Muscle of arm (tissue), 12 donors: ENCODE measurements around the gene PRM2. TPM values are rescaled to one million over a fixed set of nuclear protein-coding genes. Genes with fewer than 3 reads are reported as not detected.

Source experiments
- DNase-seq: peaks from one replicate; pipeline ENCODE4 v3.0.0-alpha.2; 2013
- polyA plus RNA-seq, 12 donors: library from polyadenylated mRNA; unstranded; fragments of 120-200 nt; gene quantifications; one replicate each; pipeline ENCODE4 v1.2.1, GENCODE V29; 2013; ENCODE audit not compliant: insufficient read length in 12 of 12

PRM2 gene
- polyA plus RNA-seq, 12 donors, result not detected

GRCh38 chr16:11249233-11250061 is 26.8 kb downstream of the PRM2 start:
- DNase-seq, result no peak

DNA sequence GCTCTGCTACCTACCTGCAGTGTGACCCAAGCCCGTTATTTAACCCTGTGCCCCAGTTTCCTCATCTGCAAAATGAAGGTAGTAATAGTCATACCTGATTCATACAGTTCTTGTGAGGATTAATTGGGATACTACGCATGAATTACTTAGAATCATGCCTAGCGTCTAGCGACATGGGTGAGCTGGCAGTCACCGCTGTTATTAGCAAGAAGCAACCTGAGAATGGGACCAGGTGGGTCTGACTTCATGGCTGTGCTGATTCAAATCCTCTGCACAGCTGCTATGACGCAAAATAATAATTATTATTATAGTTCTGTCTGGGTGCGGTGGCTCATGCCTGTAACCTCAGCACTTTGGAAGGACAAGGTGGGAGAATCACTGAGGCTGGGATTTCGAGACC is 28.1 kb downstream of the PRM2 start:
- DNase-seq, result no peak

DNA sequence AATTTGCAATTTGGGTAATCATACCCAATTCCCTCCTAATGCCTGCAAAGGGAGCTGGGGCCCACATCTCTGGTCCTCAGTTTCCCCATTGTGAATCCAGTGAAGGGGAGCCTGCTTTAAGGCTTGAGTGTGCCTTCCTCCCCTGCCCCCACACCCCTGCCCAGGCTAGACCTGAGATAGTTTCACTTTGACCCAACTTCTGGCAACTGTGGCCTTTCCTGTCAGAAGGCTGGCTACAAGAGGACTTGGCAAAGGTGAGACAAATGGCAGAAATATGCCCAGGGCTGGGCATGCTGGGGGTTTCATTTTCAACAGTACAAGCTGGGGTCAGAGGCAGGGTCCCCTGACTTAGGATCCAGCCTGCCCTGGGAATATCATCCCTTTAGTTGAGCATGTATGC is 30.3 kb downstream of the PRM2 start:
- DNase-seq, result no peak

GRCh38 chr16:11245222-11245737 is 31.0 kb downstream of the PRM2 start:
- no peak for DNase-seq

GRCh38 chr16:11242658-11243057 is 33.6 kb downstream of the PRM2 start:
- no peak for DNase-seq

GRCh38 chr16:11241480-11242204 is 34.6 kb downstream of the PRM2 start:
- DNase-seq, result no peak

- DNase-seq, result no peak
Measured at GRCh38 chr16:11240636-11241473, 35.4 kb downstream of the PRM2 start.

DNA sequence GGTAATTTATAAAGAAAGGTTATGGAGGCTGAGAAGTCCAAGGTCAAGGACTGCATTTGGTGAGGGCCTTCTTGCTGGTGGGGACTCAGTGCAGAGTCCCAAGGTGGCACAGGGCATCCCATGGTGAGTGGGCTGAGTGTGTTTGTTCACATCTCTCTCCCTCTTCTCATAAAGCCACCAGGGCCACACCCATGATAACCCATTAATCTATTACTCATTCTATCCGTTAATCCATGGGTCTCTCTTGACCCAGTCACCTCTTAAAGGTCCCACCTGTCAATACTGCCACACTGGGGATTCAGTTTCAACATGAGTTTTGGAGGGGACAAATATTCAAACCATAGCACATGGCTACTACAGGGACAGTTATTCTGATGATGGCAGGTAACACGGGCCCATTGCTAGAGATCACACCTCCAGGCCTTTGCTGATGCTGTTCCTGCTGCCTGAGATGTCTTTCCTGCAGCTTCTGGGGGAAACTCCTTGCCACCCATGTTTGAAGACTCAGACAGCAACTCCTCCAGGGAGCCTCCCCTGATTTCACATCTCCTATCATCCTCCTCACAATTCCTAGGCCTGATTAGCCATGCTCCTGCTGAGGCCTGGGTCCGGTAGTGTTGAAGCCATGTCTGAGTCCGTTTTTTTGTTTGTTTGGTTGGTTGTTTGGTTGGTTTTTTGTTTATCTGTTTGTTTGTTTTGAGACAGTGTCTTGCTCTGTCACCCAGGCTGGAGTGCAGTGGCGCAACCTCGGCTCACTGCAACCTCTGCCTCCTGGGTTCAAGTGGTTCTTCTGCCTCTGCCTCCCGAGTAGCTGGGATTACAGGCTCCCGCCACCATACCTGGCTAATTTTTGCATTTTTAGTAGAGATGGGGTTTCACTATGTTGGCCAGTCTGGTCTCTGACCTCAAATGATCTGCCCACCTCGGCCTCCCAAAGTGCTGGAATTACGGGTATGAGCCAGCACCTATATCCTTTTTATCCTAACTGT is 36.3 kb downstream of the PRM2 start:
- DNase-seq, result no peak

GRCh38 chr16:11238272-11239202 is 37.7 kb downstream of the PRM2 start:
- no peak for DNase-seq

DNA sequence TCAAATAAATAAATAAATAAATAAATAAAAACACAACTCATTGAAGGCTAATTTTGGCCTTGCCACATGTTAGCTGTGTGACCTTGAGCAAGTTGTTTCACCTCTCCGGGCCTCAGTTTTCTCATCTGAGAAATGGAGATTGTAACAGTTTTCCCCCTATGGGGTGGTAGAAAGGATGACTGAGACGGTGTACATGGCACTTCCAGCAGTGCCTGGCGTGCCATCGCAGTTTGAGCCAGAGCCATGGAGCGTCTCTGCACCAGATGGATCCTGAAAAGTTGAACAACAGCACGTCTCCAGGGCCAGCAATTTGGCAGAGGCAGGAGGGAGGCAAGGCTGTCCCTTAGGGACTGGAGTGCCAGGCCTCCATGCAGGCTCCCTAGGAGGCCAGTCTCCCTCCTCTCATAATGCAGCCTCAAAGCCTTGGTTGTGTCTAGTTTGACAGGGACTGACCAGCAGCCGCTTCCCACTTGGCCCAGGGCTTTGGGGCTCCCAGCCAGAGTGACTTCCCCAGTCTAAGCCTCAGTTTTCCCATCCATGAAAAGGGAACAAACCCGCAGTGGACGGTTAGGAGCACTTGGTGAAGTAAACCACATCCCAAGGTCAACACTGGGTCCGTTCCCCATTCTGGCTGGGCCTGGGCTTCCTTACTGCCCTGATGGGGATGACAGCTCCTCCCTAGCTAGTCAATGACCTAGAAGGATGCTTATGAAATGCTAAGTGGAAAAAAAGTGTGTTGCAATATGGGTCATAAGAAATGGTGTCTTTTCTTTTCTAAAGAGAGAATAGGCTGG is 39.6 kb downstream of the PRM2 start:
- DNase-seq, result no peak

GRCh38 chr16:11235703-11235991 is 40.6 kb downstream of the PRM2 start:
- DNase-seq, result no peak

DNA sequence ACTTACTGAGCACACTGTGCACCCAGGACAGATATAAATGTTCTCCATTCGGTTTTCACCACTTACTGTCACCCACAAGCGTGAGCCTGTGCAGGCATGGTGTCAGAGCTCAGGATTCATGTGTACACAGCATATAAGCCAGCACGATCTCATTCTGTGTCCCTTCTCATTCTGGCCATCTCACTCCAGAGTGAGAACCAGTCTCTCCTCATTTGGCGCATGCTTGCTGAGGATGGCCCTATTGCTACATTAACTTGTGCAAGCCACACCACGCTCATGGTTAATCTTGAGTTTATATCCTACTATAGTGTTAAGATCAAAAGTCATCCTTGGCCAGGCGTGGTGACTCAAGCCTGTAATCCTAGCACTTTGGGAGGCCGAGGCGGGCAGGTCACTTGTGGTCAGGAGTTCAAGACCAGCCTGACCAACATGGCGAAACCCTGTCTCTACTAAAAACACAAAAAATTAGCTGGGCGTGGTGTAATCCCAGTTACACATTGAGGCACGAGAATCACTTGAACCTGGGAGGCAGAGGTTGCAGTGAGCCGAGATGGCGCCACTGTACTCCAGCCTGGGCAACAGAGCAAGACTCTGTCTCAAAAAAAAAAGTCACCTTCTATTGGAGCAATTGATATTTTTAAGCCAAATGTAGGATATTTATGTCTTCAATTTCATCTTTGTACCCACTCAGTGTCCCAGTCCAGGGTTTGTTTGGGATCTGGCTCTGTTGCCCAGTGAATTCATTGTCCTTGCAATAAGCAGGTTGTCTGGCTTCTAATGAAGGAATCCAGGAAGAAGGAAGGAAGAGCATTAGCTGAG is 41.2 kb downstream of the PRM2 start:
- DNase-seq, result no peak

DNA sequence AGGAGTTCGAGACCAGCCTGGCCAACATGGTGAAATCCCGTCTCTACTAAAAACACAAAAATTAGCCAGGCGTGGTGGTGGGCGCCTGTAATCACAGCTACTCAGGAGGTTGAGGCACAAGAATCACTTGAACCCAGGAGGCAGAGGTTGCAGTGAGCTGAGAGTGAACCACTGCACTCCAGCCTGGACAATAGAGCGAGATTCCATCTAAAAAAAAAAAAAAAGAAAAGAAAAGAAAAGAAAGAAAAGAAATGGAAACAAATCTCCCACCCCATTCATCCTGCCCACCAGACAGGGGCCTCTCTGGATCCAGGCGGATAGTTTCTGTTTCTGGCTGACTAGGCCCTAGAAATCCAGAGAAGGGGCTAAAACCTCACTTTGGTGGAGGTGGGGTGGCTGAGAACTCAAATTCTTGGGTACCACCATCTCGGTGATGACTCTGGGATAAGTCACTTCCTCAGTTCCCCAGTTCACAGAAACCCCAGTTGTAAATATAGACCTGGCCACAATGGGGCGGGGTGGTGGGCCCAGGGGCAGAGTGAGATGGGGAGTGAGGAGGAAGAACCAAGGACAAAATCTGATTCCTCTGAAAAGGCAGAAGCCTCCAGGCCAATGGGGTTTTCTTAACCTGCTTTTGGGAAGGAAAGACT is 42.4 kb downstream of the PRM2 start:
- DNase-seq, result no peak

DNA sequence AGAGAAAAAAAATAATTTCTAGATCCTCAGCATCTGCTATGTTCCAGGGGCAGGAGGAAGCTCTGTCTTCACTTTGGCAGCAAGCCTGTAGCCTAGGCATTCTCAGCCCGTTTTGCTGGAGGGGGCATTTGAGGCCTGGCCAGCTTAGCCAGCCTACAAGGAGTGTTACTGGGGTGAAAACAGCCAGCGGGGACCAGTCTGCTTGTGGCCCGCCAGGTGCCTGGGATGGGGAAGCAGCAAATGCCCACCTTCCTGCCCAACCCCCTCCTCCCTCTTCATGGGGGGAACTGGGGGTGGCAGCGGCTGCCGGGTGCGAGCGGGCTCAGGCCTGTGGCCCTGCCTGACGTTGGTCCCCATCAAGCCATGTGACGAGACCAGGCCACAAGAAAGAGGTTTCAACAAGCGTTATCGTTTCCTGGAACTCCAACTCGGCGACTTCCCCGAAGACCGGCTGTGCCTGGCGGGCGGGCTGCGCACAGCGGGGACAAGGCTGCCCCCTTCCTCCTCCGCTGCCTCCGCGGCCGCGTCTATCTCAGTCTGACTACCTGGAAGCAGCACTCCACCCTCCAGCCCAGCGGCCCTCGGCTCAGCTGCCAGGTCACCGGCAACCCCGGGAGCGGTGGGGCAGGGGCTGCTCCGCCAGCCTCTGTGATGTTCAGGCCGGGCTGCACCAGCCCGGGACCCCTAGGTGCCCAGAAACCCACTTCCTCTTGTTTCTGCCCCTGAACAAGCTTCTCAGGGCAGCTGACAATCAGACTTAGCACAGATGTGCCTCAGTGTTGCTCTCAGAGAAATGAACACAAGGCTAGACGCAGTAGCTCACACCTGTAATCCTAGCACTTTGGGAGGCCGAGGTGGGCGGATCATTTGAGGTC is 43.2 kb downstream of the PRM2 start:
- no peak for DNase-seq

DNA sequence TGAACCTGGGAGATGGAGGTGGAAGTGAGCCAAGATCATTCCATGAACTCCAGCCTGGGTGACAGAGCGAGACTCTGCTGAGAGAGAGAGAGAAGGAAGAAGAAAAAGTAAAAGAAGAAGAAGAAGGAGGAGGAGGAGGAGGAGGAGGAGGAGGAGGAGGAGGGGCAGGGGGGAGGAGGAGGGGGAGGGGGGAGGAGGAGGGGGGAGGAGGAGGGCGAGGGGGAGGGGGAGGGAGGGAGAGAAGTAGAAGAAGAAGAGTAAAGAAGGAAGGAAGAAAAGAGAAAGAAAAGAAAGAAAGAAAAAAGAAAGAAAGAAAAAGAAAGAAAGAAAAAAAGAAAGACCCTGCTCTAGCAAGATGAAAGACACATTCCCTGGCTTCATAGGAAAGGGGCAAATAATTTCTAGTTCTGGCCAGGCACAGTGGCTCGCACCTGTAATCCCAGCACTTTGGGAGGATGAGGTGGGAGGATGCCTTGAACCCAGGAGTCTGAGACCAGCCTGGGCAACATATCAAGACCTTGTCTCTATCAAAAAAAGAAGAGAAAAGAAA is 43.9 kb downstream of the PRM2 start:
- DNase-seq, result no peak

GRCh38 chr16:11231367-11231970 is 44.8 kb downstream of the PRM2 start:
- DNase-seq, result no peak
